Neural crest cell (in vitro differentiated cells): Measurements from ENCODE around the gene RIPOR2. TPM values are rescaled to one million over a fixed set of nuclear protein-coding genes. Genes with fewer than 3 reads are reported as not detected.

Source experiments
- DNase-seq: peaks from one replicate; pipeline ENCODE4 v3.0.0; 2021; ENCODE audit warnings: low read depth, mixed read lengths, low spot score
- H3K27ac Mint-ChIP-seq: one replicate; pipeline ENCODE4 v1.8.0; 2021; ENCODE audit warnings: mild to moderate bottlenecking, mixed read lengths; ENCODE audit not compliant: unreplicated experiment
- H3K27me3 Mint-ChIP-seq: 2 replicates; pipeline ENCODE4 v1.8.0; 2021; ENCODE audit warnings: low read depth, mild to moderate bottlenecking, mixed read lengths
- H3K36me3 Mint-ChIP-seq: 2 replicates; pipeline ENCODE4 v1.8.0; 2021; ENCODE audit warnings: low read depth, mild to moderate bottlenecking, mixed read lengths
- H3K4me1 Mint-ChIP-seq: 2 replicates; pipeline ENCODE4 v1.8.0; 2021; ENCODE audit warnings: mixed read lengths
- H3K4me3 Mint-ChIP-seq: one replicate; pipeline ENCODE4 v1.8.0; 2021; ENCODE audit warnings: mild to moderate bottlenecking, mixed read lengths
- H3K9me3 Mint-ChIP-seq: 2 replicates; pipeline ENCODE4 v1.8.0; 2021; ENCODE audit warnings: mixed read lengths
- total RNA-seq: library from RNA; stranded (reverse); gene quantifications from 2 replicates; pipeline ENCODE4 v1.2.1, GENCODE V29; 2021
- TF ChIP-seq, protein P1 (sequence below): fragments of 200-600 bp; sonication (generic); conservative IDR thresholded peaks from 2 replicates; pipeline ENCODE4 v1.5.0; 2021; ENCODE audit warnings: antibody characterized with exemption, mild to moderate bottlenecking

RIPOR2 gene
- total RNA-seq, 1 donor from 2014 or later: 3.5 TPM

DNA sequence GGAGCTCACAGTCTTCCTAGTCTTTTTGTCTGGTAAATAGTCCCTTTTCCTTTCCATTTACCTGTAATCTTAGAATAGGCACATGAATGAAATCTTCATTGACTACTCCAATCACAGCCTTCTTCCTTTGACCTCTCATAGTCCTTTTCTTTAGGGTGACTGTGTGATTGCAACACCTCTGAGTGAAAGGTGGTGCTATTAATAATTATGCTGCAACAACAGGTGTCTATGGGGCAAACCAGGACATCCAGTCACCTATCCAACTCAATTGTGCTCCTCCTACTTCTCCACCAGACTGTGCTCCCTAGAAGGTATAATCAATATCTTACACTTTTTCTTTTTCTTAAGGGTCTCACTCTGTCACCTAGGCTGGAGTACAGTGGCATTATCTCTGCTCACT is 29.4 kb downstream of the RIPOR2 start:
- Mint-ChIP-seq H3K36me3 (peaks cover 2% of the 10 kb centered on the region), H3K4me1 (peaks cover 40% of the 10 kb centered on the region), H3K27ac (no peak overlapping the region), H3K9me3 (no peaks in the 10 kb centered on the region), H3K27me3 (peaks cover 26% of the 10 kb centered on the region), H3K4me3 (no peak overlapping the region)
- TF ChIP-seq, protein P1, sequence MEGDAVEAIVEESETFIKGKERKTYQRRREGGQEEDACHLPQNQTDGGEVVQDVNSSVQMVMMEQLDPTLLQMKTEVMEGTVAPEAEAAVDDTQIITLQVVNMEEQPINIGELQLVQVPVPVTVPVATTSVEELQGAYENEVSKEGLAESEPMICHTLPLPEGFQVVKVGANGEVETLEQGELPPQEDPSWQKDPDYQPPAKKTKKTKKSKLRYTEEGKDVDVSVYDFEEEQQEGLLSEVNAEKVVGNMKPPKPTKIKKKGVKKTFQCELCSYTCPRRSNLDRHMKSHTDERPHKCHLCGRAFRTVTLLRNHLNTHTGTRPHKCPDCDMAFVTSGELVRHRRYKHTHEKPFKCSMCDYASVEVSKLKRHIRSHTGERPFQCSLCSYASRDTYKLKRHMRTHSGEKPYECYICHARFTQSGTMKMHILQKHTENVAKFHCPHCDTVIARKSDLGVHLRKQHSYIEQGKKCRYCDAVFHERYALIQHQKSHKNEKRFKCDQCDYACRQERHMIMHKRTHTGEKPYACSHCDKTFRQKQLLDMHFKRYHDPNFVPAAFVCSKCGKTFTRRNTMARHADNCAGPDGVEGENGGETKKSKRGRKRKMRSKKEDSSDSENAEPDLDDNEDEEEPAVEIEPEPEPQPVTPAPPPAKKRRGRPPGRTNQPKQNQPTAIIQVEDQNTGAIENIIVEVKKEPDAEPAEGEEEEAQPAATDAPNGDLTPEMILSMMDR: no peak
- DNase-seq: no peak

DNA sequence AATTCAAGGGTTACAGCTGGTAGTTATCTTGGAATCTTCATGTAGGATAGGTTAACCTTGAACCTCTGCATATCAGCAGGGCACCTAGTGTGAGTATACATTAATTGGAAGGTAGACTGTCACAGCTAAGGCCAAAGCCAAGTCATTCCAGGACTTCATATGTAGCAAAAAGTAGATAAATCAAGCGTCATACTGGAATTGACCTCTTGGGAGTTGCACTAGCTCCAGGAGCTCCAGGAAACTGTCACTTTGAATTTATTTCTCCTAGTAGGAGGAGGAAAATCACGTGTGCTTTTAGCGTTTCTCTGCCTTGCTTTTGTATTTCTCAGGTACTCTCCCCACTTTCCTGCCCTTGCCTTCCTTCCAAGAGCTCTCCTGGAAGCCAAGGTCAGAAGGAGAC is 30.3 kb downstream of the RIPOR2 start:
- Mint-ChIP-seq H3K9me3 (no peaks in the 10 kb centered on the region), H3K27ac (no peak overlapping the region), H3K4me3 (no peak overlapping the region), H3K4me1 (peaks cover 34% of the 10 kb centered on the region), H3K36me3 (peaks cover 2% of the 10 kb centered on the region), H3K27me3 (peaks cover 20% of the 10 kb centered on the region)
- DNase-seq: no peak
- TF ChIP-seq, protein P1: no peak

DNA sequence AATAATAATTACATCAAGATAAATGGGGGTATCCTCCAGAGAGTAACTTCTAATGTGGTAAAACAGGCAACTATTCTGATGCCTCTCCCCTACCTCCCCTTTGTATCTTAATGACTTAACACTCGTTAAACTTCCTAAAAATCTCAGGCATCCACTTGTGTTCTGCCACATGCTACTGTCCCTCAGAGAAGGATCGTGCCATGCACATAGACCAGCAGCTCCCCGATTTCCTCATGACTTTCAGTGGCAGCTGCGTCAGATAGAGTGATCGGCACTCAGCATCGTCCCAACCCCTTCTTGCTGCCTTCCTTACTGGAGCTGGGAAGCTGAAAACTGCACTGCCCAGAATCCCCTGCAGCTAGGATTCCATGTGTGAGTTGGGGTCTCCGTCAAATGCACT is 32.1 kb downstream of the RIPOR2 start:
- Mint-ChIP-seq H3K9me3 (no peaks in the 10 kb centered on the region), H3K4me1 (peaks cover 21% of the 10 kb centered on the region), H3K4me3 (no peak overlapping the region), H3K27me3 (peaks cover 3% of the 10 kb centered on the region), H3K27ac (no peak overlapping the region), H3K36me3 (peaks cover 2% of the 10 kb centered on the region)
- DNase-seq: no peak
- TF ChIP-seq, protein P1: no peak

DNA sequence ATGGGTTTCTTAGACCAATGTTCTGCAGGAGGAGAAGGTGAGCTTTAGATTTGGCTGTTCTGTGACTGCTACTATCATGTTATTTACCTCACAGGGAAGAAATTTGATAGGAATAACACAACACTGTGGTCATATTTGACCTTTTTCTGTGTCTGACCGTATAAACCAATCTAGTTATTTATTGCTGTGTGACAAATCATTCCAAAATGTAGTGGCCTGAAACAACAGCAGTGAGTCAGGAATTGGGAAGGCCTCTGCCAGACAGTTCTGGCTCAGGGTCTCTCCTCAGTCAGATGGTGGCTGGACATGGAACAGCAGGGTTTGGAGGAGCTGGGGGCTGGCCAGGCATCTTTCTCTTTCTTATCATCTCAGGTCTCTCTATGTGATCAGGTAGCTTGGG is 33.0 kb downstream of the RIPOR2 start:
- H3K27ac Mint-ChIP-seq: no peak overlapping the region

DNA sequence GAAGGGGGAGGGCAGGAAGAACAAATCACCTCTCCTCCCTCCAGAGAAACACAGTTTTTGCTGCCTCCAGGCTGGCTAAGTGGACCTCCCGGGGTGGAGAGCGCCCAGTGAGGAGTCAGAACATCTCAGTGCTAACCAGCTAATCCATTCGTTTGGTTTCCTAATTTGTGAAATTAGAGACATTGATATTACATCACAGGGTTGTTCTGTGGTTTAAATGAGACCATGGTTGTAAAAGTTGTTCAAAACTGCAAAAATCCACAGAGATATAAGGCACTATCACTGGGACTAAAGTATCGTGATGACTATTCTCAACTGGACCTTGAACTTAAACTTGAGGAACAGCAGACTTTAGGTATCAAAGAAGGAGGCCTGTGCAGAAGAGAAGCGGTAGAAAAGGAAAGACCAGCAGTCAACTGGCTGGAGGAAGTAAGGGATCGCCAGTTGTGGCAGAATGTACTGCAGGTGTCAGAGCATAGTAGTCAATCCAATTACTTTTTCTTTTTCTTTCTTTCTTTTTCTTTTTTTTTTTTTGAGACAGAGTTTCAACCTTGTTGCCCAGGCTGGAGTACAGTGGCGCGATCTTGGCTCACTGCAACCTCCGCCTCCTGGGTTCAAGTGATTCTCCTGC is 33.9 kb downstream of the RIPOR2 start:
- TF ChIP-seq, protein P1: no peak
- Mint-ChIP-seq H3K4me1 (peaks cover 6% of the 10 kb centered on the region), H3K27me3 (no peaks in the 10 kb centered on the region), H3K27ac (no peak overlapping the region), H3K4me3 (no peak overlapping the region), H3K36me3 (peaks cover 2% of the 10 kb centered on the region), H3K9me3 (no peaks in the 10 kb centered on the region)
- no peak for DNase-seq

More for the DNA sequence above, 33.0 kb downstream of the RIPOR2 start:
- TF ChIP-seq, protein P1: no peak
- no peak for DNase-seq
- H3K9me3 Mint-ChIP-seq: no peaks in the 10 kb centered on the region
- H3K4me3 Mint-ChIP-seq: no peak overlapping the region
- H3K27me3 Mint-ChIP-seq: no peaks in the 10 kb centered on the region
- peaks cover 2% of the 10 kb centered on the region for H3K36me3 Mint-ChIP-seq
- H3K4me1 Mint-ChIP-seq: peaks cover 12% of the 10 kb centered on the region
